Neural progenitor cell (in vitro differentiated cells): ENCODE measurements around the gene PITX3. TPM values are rescaled to one million over a fixed set of nuclear protein-coding genes. Genes with fewer than 3 reads are reported as not detected.

Source experiments
- DNase-seq: peaks from one replicate; pipeline ENCODE4 v3.0.0-alpha.2; 2016; ENCODE audit warnings: low spot score
- H2AFZ ChIP-seq: fragments of 200-600 bp; sonication (generic); replicated peaks from 2 replicates; pipeline ENCODE4 v1.6.1; 2016; ENCODE audit warnings: antibody characterized with exemption
- H3F3A ChIP-seq: fragments of 200-600 bp; sonication (generic); 2 replicates; pipeline ENCODE4 v1.6.1; 2016; ENCODE audit warnings: antibody characterized with exemption, low read depth
- H3K27ac ChIP-seq: fragments of 200-600 bp; sonication (generic); 2 replicates; pipeline ENCODE4 v1.5.1; 2016; ENCODE audit warnings: mild to moderate bottlenecking
- H3K27me3 ChIP-seq: fragments of 200-600 bp; sonication (generic); 2 replicates; pipeline ENCODE4 v1.6.1; 2016; ENCODE audit warnings: mild to moderate bottlenecking, moderate library complexity
- H3K36me3 ChIP-seq: fragments of 200-600 bp; sonication (generic); 2 replicates; pipeline ENCODE4 v1.5.1; 2016
- H3K4me1 ChIP-seq: fragments of 200-600 bp; sonication (generic); 2 replicates; pipeline ENCODE4 v1.6.1; 2016; ENCODE audit warnings: mixed run types
- H3K4me2 ChIP-seq: fragments of 200-600 bp; sonication (generic); 2 replicates; pipeline ENCODE4 v1.6.1; 2016
- H3K4me3 ChIP-seq: fragments of 200-600 bp; sonication (generic); 2 replicates; pipeline ENCODE4 v1.5.1; 2016
- H3K79me2 ChIP-seq: fragments of 200-600 bp; sonication (generic); 2 replicates; pipeline ENCODE4 v1.6.1; 2016; ENCODE audit warnings: low read depth
- H3K9ac ChIP-seq: fragments of 200-600 bp; sonication (generic); 2 replicates; pipeline ENCODE4 v1.6.1; 2016
- H3K9me3 ChIP-seq: fragments of 200-600 bp; sonication (generic); 2 replicates; pipeline ENCODE4 v1.5.1; 2016; ENCODE audit warnings: low read depth
- H4K20me1 ChIP-seq: fragments of 200-600 bp; sonication (generic); 2 replicates; pipeline ENCODE4 v1.6.1; 2016; ENCODE audit warnings: low read depth
- H3K27ac Mint-ChIP-seq: 3 replicates; pipeline ENCODE4 v1.8.0; 2021; ENCODE audit warnings: mixed read lengths
- H3K27me3 Mint-ChIP-seq: 2 replicates; pipeline ENCODE4 v1.8.0; 2022; ENCODE audit warnings: low read depth, mild to moderate bottlenecking, inconsistent platforms, moderate library complexity, mixed read lengths; ENCODE audit not compliant: insufficient read depth
- H3K36me3 Mint-ChIP-seq: 3 replicates; pipeline ENCODE4 v1.8.0; 2021; ENCODE audit warnings: mixed read lengths
- H3K4me1 Mint-ChIP-seq: 3 replicates; pipeline ENCODE4 v1.8.0; 2021; ENCODE audit warnings: mixed read lengths
- H3K4me3 Mint-ChIP-seq: 3 replicates; pipeline ENCODE4 v1.8.0; 2021; ENCODE audit warnings: mild to moderate bottlenecking, moderate library complexity, mixed read lengths
- H3K9me3 Mint-ChIP-seq: 3 replicates; pipeline ENCODE4 v1.8.0; 2020; ENCODE audit warnings: mixed read lengths
- EZH2 ChIP-seq: fragments of 200-600 bp; sonication (generic); IDR thresholded peaks from 2 replicates; pipeline ENCODE4 v1.6.1; 2017; ENCODE audit warnings: antibody characterized with exemption, mild to moderate bottlenecking, moderate library complexity
- EZH2phosphoT487 ChIP-seq: fragments of 200-600 bp; sonication (generic); IDR thresholded peaks from 2 replicates; pipeline ENCODE4 v1.6.1; 2017; ENCODE audit warnings: antibody characterized with exemption
- total RNA-seq: library from RNA; depleted of rRNA; stranded (reverse); fragments of >200 nt; gene quantifications from 2 replicates; pipeline ENCODE4 v1.2.3, GENCODE V29; 2015; ENCODE audit warnings: low replicate concordance
- TF ChIP-seq, protein P1 (sequence below): fragments of 200-600 bp; sonication (generic); IDR thresholded peaks from 2 replicates; pipeline ENCODE4 v1.5.1; 2017; ENCODE audit warnings: antibody characterized with exemption, mild to moderate bottlenecking

The PITX3 gene
- total RNA-seq, 1 donor from 2014 or later, result not detected

- no peak overlapping the region for H3K4me3 ChIP-seq
- no peaks in the 10 kb centered on the region for H3K36me3 ChIP-seq
- Mint-ChIP-seq H3K36me3 (peaks cover 4% of the 10 kb centered on the region), H3K27me3 (peaks cover 2% of the 10 kb centered on the region), H3K4me3 (no peak overlapping the region), H3K9me3 (no peaks in the 10 kb centered on the region), H3K27ac (no peak overlapping the region), H3K4me1 (peaks cover 3% of the 10 kb centered on the region)
- no peaks in the 10 kb centered on the region for H3K4me1 ChIP-seq
- TF ChIP-seq, protein P1, sequence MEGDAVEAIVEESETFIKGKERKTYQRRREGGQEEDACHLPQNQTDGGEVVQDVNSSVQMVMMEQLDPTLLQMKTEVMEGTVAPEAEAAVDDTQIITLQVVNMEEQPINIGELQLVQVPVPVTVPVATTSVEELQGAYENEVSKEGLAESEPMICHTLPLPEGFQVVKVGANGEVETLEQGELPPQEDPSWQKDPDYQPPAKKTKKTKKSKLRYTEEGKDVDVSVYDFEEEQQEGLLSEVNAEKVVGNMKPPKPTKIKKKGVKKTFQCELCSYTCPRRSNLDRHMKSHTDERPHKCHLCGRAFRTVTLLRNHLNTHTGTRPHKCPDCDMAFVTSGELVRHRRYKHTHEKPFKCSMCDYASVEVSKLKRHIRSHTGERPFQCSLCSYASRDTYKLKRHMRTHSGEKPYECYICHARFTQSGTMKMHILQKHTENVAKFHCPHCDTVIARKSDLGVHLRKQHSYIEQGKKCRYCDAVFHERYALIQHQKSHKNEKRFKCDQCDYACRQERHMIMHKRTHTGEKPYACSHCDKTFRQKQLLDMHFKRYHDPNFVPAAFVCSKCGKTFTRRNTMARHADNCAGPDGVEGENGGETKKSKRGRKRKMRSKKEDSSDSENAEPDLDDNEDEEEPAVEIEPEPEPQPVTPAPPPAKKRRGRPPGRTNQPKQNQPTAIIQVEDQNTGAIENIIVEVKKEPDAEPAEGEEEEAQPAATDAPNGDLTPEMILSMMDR, result no peak
- no peak for TF ChIP-seq EZH2phosphoT487
- TF ChIP-seq EZH2, result no peak
- H3K9me3 ChIP-seq, result no peaks in the 10 kb centered on the region
- H3K9ac ChIP-seq, result no peak overlapping the region
- H3K27ac ChIP-seq, result no peak overlapping the region
- H2AFZ ChIP-seq, result no peak overlapping the region
- H4K20me1 ChIP-seq, result peaks cover 10% of the 10 kb centered on the region
- H3K4me2 ChIP-seq, result no peak overlapping the region
- no peaks in the 10 kb centered on the region for H3K27me3 ChIP-seq
- DNase-seq, result no peak
- no peaks in the 10 kb centered on the region for H3F3A ChIP-seq
- H3K79me2 ChIP-seq, result no peaks in the 10 kb centered on the region
Observed at GRCh38 chr10:102287991-102288390, 46.7 kb upstream of the PITX3 start.

DNA sequence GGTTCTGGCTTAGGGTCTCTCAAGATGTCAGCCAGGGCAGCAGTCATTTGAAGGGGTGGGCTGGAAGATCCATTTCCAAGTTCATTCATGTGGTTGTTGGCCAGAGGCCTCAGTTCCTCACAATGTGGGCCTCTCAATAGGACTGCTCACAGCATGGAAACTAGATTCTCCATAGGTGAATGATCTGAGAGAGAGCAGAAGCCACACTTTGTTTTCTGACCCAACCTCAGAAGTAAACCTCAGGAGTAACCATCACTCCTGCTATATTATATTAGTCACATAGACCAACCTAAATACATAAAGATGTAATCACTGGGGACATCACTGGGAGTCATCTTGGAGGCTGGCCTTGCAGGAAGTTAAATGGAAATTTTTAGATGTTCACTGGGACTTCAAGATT lies 46.2 kb upstream of the PITX3 start:
- Mint-ChIP-seq H3K27ac (no peak overlapping the region), H3K4me1 (peaks cover 3% of the 10 kb centered on the region), H3K27me3 (peaks cover 2% of the 10 kb centered on the region), H3K36me3 (peaks cover 4% of the 10 kb centered on the region), H3K4me3 (no peak overlapping the region), H3K9me3 (no peaks in the 10 kb centered on the region)
- no peak overlapping the region for H3K27ac ChIP-seq
- H3K9me3 ChIP-seq, result no peaks in the 10 kb centered on the region
- peaks cover 10% of the 10 kb centered on the region for H4K20me1 ChIP-seq
- H3K4me3 ChIP-seq, result no peak overlapping the region
- DNase-seq, result no peak
- H3F3A ChIP-seq, result no peaks in the 10 kb centered on the region
- no peaks in the 10 kb centered on the region for H3K79me2 ChIP-seq
- H3K4me2 ChIP-seq, result no peak overlapping the region
- no peak overlapping the region for H2AFZ ChIP-seq
- no peaks in the 10 kb centered on the region for H3K27me3 ChIP-seq
- H3K9ac ChIP-seq, result no peak overlapping the region
- no peaks in the 10 kb centered on the region for H3K4me1 ChIP-seq
- TF ChIP-seq, protein P1, result no peak
- TF ChIP-seq EZH2phosphoT487, result no peak
- no peak for TF ChIP-seq EZH2
- no peaks in the 10 kb centered on the region for H3K36me3 ChIP-seq

- Mint-ChIP-seq H3K4me1 (peaks cover 3% of the 10 kb centered on the region), H3K4me3 (no peak overlapping the region), H3K27me3 (no peaks in the 10 kb centered on the region), H3K9me3 (no peaks in the 10 kb centered on the region), H3K36me3 (peaks cover 4% of the 10 kb centered on the region), H3K27ac (no peak overlapping the region)
- no peak overlapping the region for H3K27ac ChIP-seq
- H4K20me1 ChIP-seq, result peaks cover 6% of the 10 kb centered on the region
- no peaks in the 10 kb centered on the region for H3K36me3 ChIP-seq
- H3K4me3 ChIP-seq, result no peak overlapping the region
- TF ChIP-seq, protein P1, result no peak
- no peak for TF ChIP-seq EZH2phosphoT487
- no peak for TF ChIP-seq EZH2
- H3F3A ChIP-seq, result no peaks in the 10 kb centered on the region
- no peaks in the 10 kb centered on the region for H3K4me1 ChIP-seq
- no peaks in the 10 kb centered on the region for H3K27me3 ChIP-seq
- no peaks in the 10 kb centered on the region for H3K9me3 ChIP-seq
- H3K4me2 ChIP-seq, result no peak overlapping the region
- H2AFZ ChIP-seq, result no peak overlapping the region
- no peak for DNase-seq
- H3K79me2 ChIP-seq, result no peaks in the 10 kb centered on the region
- H3K9ac ChIP-seq, result no peak overlapping the region
Observed at GRCh38 chr10:102286216-102286615, 44.9 kb upstream of the PITX3 start.
